ENCODE results near the gene SLC9A4.

SLC9A4 gene

DNA sequence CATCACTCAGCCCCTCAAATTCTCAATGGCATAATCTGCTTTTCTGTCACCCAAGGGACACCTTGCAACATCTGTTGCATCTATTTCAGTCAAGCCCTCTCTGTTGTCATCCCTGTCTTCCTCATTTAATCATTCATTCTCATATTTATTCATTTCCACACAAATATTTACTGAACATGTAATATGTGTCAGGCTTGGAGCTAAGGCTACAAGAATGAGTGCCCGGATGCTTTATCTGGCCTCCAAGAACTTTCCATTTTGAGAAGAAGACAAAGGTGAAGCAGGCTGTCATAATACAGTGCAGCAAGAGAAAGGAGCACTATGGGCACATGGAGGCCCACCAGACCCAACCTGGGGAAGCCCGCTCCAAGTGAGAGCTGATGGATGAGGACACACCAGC lies 34.4 kb upstream of the SLC9A4 start:
- H3K4me3 ChIP-seq (ENCODE audit: low read length) = no peak overlapping the region
- H3K36me3 ChIP-seq (ENCODE audit: insufficient read depth, low read length) = no peaks in the 10 kb centered on the region
- H3K9me3 ChIP-seq (ENCODE audit: low read length) = no peaks in the 10 kb centered on the region
- H3K27me3 ChIP-seq (ENCODE audit: insufficient read depth, low read length) = no peaks in the 10 kb centered on the region
- H2AFZ ChIP-seq (ENCODE audit: low read depth, low read length) = no peak overlapping the region
- H3K4me1 ChIP-seq (ENCODE audit: insufficient read depth, low read length) = no peaks in the 10 kb centered on the region

DNA sequence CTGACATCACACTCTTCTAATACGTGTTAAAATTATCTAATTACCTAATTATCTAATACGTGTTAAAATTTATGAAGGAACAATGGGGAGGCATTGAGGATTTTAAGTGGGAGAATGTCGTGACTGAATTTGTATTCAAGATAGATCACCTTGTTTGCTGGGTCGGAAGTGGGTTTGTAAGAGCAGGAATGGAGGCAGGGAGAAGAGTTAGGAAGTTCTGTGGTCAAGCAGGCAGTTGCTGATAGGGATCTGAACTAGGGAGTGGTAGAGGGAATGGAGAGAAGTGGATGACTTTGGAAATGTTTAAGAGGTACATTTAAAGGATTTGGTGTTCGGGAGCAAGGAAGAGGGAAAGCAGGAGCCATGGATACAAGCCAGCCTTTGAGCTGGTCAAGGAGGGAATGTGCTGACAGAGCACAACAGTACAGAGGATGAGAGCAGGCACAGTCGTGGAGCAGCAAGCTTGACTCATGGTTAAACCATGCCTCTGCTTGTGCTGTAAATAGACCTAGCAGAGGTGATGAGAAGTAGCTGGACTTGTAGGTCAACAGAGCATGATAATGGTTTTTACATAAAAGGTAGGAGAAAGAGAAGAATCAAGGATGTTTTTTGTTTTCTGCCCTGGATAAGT lies 33.8 kb upstream of the SLC9A4 start:
- no peaks in the 10 kb centered on the region for H3K9me3 ChIP-seq (ENCODE audit: low read length)
- H2AFZ ChIP-seq (ENCODE audit: low read depth, low read length) = no peak overlapping the region
- H3K4me1 ChIP-seq (ENCODE audit: insufficient read depth, low read length) = no peaks in the 10 kb centered on the region
- no peaks in the 10 kb centered on the region for H3K36me3 ChIP-seq (ENCODE audit: insufficient read depth, low read length)
- no peak overlapping the region for H3K4me3 ChIP-seq (ENCODE audit: low read length)
- no peaks in the 10 kb centered on the region for H3K27me3 ChIP-seq (ENCODE audit: insufficient read depth, low read length)

DNA sequence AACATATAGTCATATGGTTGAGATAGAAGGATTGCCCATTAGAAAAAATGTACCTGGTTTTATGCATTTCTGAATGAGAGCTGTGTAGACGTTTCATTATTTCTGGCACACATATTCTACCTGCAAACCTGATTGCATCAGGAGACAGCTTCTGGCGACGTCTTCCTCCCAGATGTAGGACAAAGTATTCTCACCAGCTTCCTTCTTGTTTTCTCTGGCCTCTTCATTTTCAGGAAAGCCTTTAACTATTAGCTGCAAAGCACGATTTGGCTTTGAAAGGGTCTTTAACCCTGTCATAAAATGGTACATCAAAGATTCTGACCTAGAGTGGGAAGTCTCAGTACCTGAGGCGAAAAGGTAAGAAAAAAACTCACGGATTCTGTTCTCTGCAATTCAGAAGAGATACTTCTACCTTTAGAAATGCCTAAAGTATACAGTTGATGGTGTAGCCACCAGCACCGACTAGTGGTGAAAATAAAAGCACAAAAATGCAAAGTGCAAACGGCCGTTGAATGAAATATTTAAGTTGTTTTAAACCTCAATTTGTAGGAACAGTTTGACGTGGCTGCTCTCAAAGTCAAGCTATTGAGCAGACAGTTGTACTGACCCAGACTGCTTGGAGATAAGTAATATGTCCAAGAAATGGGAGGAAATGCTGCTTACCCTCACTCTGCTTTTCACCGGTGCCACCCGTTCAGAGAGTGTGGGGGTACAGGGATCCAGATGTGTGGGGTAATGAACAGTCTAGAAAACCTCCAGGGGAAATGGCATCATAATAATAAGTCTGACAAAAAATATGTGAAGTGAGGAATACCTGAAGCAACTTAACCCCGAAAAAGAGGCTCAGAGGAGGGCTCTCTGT lies 29.8 kb upstream of the SLC9A4 start:
- Histone ChIP-seq H3K9me3 (ENCODE audit: low read length) (no peaks in the 10 kb centered on the region), H3K27me3 (ENCODE audit: insufficient read depth, low read length) (no peaks in the 10 kb centered on the region), H3K4me1 (ENCODE audit: insufficient read depth, low read length) (no peaks in the 10 kb centered on the region), H3K36me3 (ENCODE audit: insufficient read depth, low read length) (no peaks in the 10 kb centered on the region), H2AFZ (ENCODE audit: low read depth, low read length) (no peak overlapping the region), H3K4me3 (ENCODE audit: low read length) (no peak overlapping the region)

DNA sequence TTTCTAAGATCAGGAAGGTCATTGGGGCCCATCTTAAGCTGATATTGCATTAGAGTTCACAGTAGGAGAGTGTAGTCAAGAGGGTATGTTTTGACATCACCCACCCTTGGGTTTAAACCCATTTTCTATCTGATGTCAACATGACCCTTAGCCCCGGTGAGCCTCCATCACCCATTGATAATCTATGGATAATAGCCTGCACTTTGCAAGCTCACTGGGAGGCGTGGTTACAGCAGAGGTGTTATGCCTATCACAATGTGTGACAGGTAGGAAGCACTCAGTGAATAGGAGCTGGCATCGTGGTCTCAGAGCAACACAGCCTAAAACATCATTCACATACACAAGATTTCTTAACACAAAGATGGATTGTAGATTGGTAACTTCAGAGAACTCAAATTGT lies 28.8 kb upstream of the SLC9A4 start:
- H3K9me3 ChIP-seq (ENCODE audit: low read length) = no peaks in the 10 kb centered on the region
- no peaks in the 10 kb centered on the region for H3K36me3 ChIP-seq (ENCODE audit: insufficient read depth, low read length)
- no peaks in the 10 kb centered on the region for H3K27me3 ChIP-seq (ENCODE audit: insufficient read depth, low read length)
- no peaks in the 10 kb centered on the region for H3K4me1 ChIP-seq (ENCODE audit: insufficient read depth, low read length)
- H2AFZ ChIP-seq (ENCODE audit: low read depth, low read length) = no peak overlapping the region
- no peak overlapping the region for H3K4me3 ChIP-seq (ENCODE audit: low read length)

DNA sequence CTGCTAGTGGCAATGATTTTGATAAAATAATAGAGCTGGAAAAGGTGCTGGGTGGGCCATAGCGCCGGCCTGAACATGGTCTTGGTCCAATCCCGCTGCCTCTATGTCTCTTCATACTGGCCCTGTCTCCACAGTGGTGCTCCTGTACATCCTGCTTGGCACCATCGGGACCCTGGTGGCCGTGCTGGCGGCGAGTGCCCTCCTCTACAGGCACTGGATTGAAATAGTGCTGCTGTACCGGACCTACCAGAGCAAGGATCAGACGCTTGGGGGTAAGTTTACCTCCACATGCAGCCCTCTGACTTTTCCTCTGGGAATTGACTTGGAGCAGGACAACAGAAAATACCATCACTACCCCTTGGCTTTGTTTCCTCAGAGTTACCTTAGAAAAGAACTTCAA lies 26.1 kb upstream of the SLC9A4 start:
- Histone ChIP-seq H3K4me1 (ENCODE audit: insufficient read depth, low read length) (no peaks in the 10 kb centered on the region), H3K9me3 (ENCODE audit: low read length) (no peaks in the 10 kb centered on the region), H2AFZ (ENCODE audit: low read depth, low read length) (no peak overlapping the region), H3K27me3 (ENCODE audit: insufficient read depth, low read length) (no peaks in the 10 kb centered on the region), H3K4me3 (ENCODE audit: low read length) (no peak overlapping the region), H3K36me3 (ENCODE audit: insufficient read depth, low read length) (no peaks in the 10 kb centered on the region)

DNA sequence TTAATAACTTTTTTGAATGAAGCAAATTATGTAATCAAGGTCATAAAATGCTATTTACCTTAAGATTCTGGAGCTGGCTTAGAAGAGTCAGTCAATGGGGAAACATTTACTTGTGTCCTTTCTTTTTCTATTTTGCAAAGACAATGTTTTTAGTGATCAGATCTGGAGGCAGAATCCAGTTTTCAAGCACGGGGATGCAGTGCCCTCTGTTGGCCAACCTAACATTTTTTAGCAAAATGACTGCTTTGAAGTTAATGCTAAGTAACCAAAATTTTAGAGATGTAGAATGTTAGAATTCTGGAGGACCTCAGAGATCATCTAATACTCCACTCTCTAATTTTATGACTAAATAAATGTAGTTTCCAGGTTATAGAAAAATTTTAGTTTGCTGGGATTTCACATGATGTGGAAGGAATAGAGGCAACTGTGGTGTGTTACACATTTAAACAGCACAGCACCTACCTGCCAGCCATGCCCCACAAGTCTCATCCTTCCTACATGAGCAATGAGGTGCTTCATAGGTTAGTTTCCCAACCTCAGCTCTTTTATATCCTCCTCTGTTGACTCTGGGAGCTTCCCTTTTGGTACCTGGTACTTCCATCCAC lies 23.6 kb upstream of the SLC9A4 start:
- Histone ChIP-seq H3K36me3 (ENCODE audit: insufficient read depth, low read length) (no peaks in the 10 kb centered on the region), H3K27me3 (ENCODE audit: insufficient read depth, low read length) (no peaks in the 10 kb centered on the region), H3K9me3 (ENCODE audit: low read length) (no peaks in the 10 kb centered on the region), H3K4me3 (ENCODE audit: low read length) (no peak overlapping the region), H3K4me1 (ENCODE audit: insufficient read depth, low read length) (no peaks in the 10 kb centered on the region), H2AFZ (ENCODE audit: low read depth, low read length) (no peak overlapping the region)

DNA sequence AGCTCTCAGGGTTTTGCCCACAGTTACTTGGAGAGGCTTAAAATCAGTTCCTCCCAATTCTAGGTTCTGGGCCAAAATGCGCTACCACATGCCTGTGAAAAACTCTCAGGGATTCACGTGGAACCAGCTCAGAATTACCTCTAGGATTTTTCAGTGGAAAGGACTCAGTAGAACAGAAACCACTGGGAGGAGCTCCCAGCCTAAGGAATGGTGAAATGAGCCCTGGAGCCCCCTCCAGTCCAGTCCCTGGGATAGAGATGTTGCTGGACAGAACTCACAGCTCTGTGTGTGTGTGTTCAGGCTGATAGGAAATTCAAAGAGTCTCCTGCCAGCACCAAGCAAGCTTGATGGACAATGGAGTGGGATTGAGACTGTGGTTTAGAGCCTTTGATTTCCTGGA lies 21.1 kb upstream of the SLC9A4 start:
- Histone ChIP-seq H3K36me3 (ENCODE audit: insufficient read depth, low read length) (no peaks in the 10 kb centered on the region), H3K4me3 (ENCODE audit: low read length) (no peak overlapping the region), H3K9me3 (ENCODE audit: low read length) (no peaks in the 10 kb centered on the region), H2AFZ (ENCODE audit: low read depth, low read length) (no peak overlapping the region), H3K27me3 (ENCODE audit: insufficient read depth, low read length) (no peaks in the 10 kb centered on the region), H3K4me1 (ENCODE audit: insufficient read depth, low read length) (no peaks in the 10 kb centered on the region)

DNA sequence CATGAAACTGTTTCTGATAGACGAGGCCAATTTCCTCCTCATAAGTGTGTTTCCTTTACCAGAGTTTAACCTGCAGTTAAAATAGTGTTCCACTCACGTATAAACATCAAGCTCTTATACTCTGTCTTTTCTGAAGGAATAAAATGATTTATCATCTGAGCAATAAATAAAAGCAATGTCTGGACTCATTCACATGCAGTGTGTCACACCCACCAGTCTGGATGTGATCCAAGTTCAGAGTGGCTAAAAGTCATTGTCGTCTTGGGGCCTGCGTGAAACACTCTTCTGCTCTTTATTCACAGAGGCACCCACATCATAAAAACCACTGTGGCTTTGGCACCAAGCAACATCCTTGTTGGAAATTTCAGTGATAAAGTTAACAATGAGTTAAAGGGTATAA lies 19.5 kb upstream of the SLC9A4 start:
- Histone ChIP-seq H2AFZ (ENCODE audit: low read depth, low read length) (no peak overlapping the region), H3K27me3 (ENCODE audit: insufficient read depth, low read length) (no peaks in the 10 kb centered on the region), H3K36me3 (ENCODE audit: insufficient read depth, low read length) (no peaks in the 10 kb centered on the region)

DNA sequence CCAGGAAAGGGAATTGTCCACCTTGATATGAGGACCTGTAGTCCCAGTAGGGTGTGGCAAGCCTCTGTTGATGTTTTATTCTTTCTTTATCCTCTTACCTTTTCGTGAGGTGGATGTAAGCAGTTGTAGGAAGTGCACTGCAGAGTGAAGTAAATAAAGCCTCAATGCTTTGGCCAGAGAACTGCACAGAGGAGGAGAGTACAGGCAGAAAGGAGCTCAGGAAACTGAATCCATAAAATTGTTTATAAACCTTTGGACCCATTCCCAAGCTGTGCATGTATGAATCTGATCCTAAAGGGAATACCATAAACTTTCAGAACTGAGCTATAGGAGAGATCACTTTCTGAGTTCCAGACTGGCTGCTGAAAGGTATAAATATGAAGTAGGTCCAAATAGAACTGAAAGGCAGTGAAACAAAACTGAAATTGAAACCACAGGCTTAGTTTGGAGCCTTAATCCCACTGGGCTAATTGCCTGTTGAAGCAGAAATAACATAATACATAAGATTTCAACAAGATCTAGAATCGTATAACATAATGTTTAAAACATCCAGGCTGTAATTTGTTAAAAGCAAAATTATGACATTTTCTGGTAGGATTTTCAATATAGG lies 17.9 kb upstream of the SLC9A4 start:
- Histone ChIP-seq H3K4me3 (ENCODE audit: low read length) (no peak overlapping the region), H3K4me1 (ENCODE audit: insufficient read depth, low read length) (no peaks in the 10 kb centered on the region), H3K36me3 (ENCODE audit: insufficient read depth, low read length) (no peaks in the 10 kb centered on the region), H3K9me3 (ENCODE audit: low read length) (no peaks in the 10 kb centered on the region), H3K27me3 (ENCODE audit: insufficient read depth, low read length) (no peaks in the 10 kb centered on the region), H2AFZ (ENCODE audit: low read depth, low read length) (no peak overlapping the region)

More for the DNA sequence above, 19.5 kb upstream of the SLC9A4 start:
- H3K9me3 ChIP-seq (ENCODE audit: low read length) = no peaks in the 10 kb centered on the region
- no peak overlapping the region for H3K4me3 ChIP-seq (ENCODE audit: low read length)
- no peaks in the 10 kb centered on the region for H3K4me1 ChIP-seq (ENCODE audit: insufficient read depth, low read length)

DNA sequence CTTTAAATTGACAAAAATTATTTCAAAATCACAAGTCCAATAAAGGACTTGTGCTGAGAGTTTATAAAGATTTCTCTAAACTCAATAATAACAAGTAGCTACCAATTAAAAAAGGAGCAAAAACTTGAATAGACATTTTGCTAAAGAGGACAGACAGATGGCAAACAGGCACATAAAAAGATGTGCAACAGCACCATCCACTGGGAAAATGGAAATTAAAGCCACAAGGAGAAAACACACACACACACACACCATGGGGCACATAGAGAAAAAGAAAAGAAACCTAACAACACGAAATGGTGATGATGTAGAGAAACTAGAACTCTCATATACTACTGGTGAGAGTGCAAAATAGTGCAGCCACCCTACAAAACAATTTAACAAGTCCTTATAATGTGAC lies 12.6 kb upstream of the SLC9A4 start:
- no peaks in the 10 kb centered on the region for H3K9me3 ChIP-seq (ENCODE audit: low read length)
- H2AFZ ChIP-seq (ENCODE audit: low read depth, low read length) = no peak overlapping the region
- no peaks in the 10 kb centered on the region for H3K36me3 ChIP-seq (ENCODE audit: insufficient read depth, low read length)

DNA sequence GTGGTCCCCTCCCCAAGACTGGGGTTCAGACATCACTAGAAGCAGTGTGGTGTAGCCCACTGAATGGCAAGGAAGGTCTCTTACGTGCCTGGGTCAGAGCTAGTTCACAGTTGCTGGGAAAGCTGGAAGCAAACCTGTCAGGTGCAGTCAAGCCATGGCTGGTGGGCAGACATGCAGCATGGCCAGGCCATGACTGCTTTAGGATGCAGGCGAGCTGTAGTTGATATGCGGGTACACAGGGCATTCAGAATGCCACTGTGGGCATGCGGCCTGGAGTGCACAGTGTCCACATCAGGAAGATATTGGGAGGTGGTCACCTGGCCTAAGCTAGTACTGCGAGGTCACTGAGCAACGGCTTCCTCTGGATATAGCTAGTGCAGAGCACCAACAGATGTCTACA lies 11.8 kb upstream of the SLC9A4 start:
- H3K4me3 ChIP-seq (ENCODE audit: low read length) = no peak overlapping the region
- H3K36me3 ChIP-seq (ENCODE audit: insufficient read depth, low read length) = no peaks in the 10 kb centered on the region
- H2AFZ ChIP-seq (ENCODE audit: low read depth, low read length) = no peak overlapping the region
- H3K9me3 ChIP-seq (ENCODE audit: low read length) = no peaks in the 10 kb centered on the region
- no peaks in the 10 kb centered on the region for H3K27me3 ChIP-seq (ENCODE audit: insufficient read depth, low read length)
- H3K4me1 ChIP-seq (ENCODE audit: insufficient read depth, low read length) = no peaks in the 10 kb centered on the region

More for the DNA sequence above, 12.6 kb upstream of the SLC9A4 start:
- H3K4me1 ChIP-seq (ENCODE audit: insufficient read depth, low read length) = no peaks in the 10 kb centered on the region
- no peaks in the 10 kb centered on the region for H3K27me3 ChIP-seq (ENCODE audit: insufficient read depth, low read length)
- no peak overlapping the region for H3K4me3 ChIP-seq (ENCODE audit: low read length)

DNA sequence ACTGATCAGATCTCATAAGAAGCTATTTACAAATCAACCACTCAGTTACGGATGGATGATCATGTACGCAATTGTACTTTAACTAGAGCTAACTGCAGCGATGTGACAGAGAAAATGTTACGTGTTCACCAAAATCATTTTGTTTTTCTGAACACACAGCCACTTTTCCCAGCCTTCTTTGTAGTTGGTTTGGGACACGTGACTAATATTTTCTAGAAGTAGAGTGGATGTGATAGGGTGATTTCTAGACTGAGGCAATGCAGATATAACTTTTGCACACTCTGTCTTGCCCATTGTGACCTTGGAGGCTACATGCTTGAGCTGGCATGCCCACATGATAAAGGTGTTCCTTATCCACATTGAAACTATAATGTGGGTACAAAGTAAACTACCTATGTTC lies 9.9 kb upstream of the SLC9A4 start:
- H3K4me3 ChIP-seq (ENCODE audit: low read length) = no peak overlapping the region
- H3K27me3 ChIP-seq (ENCODE audit: insufficient read depth, low read length) = no peaks in the 10 kb centered on the region
- H3K4me1 ChIP-seq (ENCODE audit: insufficient read depth, low read length) = no peaks in the 10 kb centered on the region
- no peaks in the 10 kb centered on the region for H3K36me3 ChIP-seq (ENCODE audit: insufficient read depth, low read length)
- H3K9me3 ChIP-seq (ENCODE audit: low read length) = no peaks in the 10 kb centered on the region
- H2AFZ ChIP-seq (ENCODE audit: low read depth, low read length) = no peak overlapping the region

DNA sequence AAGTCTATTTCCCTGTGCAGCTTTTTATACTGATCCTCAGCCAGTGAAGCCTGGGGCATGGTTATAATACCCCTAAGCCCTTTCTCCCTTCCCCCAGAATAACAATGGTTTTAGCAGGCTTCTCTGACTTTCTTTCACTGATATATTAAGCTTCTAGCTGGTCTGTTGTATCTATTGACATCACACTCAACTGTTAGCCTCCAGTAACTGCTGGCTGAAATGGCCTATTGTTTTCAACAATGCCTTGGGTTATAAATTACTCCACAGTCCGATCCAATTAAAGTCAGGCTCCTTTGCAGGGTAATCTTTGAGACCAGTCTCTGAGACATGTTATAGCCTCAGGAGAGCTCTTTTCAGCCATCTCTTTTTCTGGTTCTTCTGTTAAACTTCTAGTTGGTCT lies 2.9 kb upstream of the SLC9A4 start:
- Histone ChIP-seq H3K27me3 (ENCODE audit: insufficient read depth, low read length) (no peaks in the 10 kb centered on the region), H2AFZ (ENCODE audit: low read depth, low read length) (no peak overlapping the region), H3K36me3 (ENCODE audit: insufficient read depth, low read length) (no peaks in the 10 kb centered on the region), H3K4me1 (ENCODE audit: insufficient read depth, low read length) (no peaks in the 10 kb centered on the region), H3K4me3 (ENCODE audit: low read length) (no peak overlapping the region), H3K9me3 (ENCODE audit: low read length) (no peaks in the 10 kb centered on the region)

All from neuron (in vitro differentiated cells).